Measurements from ENCODE around the gene COL6A2.
"Not testable (repeated sequence)": the region's sequence is repeated elsewhere in the genome, so short reads cannot be mapped to it uniquely, and the experiment has no call there.

COL6A2 gene

DNA sequence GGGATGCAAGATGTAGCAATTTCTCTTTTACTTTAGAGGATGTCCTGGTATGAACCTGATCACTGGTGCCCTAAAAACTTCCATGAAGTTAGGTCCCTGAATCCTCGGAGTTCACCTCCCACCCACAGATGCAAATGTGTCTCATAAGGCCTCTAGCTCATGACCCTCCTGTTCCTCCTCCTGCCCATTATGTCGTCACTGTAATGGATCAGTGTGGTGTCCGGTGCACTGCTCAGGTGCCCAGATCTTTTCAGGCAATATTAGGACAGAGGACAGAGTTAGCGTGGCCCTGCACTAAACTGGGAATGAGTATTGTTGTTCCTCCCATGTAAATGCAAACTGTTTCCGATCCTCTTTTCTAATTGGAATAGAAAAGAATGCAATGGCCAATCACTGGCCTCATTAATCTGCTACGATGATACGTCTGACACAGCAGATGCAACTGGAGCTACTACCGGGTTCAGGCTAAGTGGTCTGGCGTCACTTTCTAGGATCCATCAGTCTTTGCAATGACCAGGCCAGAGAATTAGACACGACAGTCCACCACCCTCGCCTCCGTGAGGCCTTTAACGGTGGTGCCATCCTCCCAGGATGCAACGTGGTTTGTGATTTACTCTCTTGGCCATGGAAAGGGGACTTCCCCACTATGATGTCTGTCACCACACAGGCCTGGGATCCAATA, 3.4 kb upstream of the COL6A2 start:
- DNase-seq (ENCODE audit: low read depth), result no peak

GRCh38 chr21:46095083-46095719, 2.7 kb upstream of the COL6A2 start:
- no peak for DNase-seq (ENCODE audit: low read depth)

DNA sequence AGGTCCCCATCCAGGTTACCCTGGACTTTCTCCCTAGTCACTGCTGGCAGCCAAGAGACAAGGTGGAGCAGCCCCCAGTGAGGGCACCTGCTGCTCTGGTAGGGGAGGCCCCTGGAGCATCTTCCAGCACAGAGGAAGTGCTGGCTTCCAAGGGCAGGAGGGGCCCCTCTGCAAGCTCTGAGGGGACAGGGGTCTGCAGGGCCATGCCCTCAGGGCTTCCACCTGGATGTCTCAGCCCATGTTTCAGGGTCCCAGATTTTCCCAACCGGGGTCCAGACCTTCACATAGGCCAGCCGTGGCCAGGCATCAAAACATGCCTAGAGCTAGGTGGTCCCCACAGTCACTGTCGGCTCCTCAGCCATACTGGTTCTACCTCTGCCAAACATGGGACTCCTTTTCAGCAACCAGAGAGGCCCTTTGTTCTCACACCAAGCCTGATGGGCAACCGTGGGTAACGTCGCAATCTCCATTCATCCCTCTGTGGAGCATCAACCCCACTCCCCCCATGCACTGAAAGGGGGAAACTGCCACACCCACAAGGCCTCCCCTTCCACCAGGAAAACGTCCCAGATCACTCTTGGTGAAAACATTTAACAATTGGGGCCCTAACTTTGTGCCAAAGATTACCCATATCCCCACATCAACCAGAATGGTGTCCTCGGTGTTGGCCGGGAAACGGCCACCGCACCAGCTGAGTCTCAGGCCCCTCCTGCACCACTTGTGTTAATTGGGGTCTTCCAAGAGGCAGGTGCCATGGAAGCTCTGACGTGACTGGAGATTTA, 1.9 kb upstream of the COL6A2 start:
- DNase-seq (ENCODE audit: low read depth), result no peak

GRCh38 chr21:46096596-46097335, 1.1 kb upstream of the COL6A2 start:
- no peak for DNase-seq (ENCODE audit: low read depth)

- DNase-seq (ENCODE audit: low read depth), result no peak
Measured at GRCh38 chr21:46098303-46099141, 610 bp downstream of the COL6A2 start.

- no peak for DNase-seq (ENCODE audit: low read depth)
Measured at GRCh38 chr21:46099476-46099875, 1.6 kb downstream of the COL6A2 start.

DNA sequence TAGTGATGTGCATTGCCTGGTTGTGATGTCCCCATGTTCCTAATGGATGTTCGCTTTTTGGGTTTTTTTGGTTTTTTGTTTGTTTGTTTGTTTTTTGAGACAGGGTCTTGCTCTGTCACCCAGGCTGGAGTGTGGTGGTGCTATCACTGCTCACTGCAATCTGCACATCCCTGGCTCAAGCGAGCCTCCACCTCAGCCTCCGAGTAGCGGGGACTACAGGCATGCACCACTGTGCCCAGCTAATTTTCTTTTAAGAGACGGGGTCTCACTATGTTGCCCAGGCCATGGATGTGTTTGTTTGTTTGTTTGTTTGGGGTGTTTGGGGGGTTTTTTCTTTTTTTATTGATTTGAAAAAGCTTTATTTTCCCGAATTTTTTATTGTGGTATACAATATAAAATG, 2.1 kb downstream of the COL6A2 start:
- no peak for DNase-seq (ENCODE audit: low read depth)

DNA sequence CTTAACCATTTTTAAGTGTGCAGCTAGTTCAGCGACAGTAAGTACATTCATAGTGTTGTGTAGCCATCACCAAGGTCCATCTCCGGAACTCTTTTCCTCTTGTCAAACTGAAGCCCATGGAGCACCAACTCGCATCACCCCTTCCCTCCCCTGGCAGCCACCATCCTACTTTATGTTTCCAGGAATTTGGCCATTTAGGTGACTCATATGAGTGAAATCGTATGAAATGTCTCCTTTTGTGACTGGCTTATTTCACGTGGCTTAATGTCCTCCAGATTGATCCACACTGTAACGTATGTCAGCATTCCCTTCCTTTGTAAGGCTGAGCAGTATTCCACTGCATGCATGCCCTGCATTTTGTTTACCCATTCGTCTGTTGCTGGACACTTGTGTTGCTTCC, 2.5 kb downstream of the COL6A2 start:
- no peak for DNase-seq (ENCODE audit: low read depth)

DNA sequence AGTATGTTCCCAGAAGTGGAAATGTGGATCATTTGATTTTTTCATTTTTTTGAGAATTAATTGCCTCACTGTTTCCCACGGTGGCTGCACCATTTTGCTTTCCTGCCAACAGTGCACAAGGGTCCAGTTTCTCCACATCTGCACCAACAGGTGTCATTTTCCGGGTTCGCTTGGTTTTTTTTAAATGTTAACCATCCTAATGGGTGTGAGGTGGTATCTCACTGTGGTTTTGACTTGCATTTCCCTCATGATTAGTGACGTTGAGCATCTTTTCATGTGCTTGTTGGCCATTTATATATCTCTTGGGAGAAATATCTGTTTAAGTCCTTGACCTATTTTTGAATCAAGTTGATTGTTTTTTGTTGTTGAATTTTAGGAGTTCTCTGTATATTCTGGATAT, 3.0 kb downstream of the COL6A2 start:
- no peak for DNase-seq (ENCODE audit: low read depth)

GRCh38 chr21:46104104-46104503, 6.2 kb downstream of the COL6A2 start:
- DNase-seq (ENCODE audit: low read depth), result no peak

- DNase-seq (ENCODE audit: low read depth), result not testable (repeated sequence)
Measured at GRCh38 chr21:46107376-46107775, 9.5 kb downstream of the COL6A2 start.

GRCh38 chr21:46108827-46109312, 11.0 kb downstream of the COL6A2 start:
- no peak for DNase-seq (ENCODE audit: low read depth)

DNA sequence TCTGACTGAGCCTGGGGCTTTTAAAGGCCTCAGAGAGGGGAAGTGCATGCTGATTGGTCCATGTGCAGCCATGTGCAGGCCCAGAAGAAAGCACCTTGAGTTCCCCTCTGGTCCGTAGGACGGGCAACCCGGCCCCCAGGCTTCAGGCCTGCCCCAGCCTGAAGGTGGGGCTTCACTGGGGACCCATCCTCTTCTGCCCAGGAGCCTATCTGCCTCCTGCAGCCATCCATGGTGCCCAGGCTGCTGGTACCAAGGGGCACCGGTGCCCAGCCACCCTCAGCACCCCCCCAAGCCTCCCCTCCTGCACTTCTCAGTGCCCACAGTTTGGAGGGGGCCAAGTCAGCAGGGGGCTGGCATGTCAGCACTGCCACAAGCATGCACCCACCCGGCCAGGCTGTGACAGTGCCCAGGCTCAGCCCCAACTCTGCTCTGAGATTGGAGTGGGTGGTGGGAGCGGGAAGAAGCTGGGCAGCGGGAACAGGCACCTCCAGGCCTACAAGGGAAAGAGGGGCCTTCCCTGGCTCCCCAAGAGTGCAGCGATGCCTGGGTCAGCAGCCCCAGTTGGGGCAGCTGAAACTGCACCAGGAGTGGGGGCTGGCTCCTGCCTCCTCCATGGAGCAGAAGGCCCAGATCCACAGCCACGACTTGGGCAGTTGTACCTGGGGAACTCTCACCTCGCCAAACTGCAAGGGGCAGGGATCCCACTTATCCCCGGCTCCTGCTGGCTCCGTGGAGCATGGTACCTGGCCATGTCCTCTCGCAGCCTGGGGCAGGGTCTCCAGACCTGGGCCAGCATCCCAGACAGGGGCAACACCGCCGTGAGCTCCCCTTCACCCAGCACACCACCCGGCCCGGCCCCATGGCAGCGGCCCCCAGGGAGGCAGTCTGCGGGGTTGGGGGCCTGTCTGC, 11.7 kb downstream of the COL6A2 start:
- no peak for DNase-seq (ENCODE audit: low read depth)

DNA sequence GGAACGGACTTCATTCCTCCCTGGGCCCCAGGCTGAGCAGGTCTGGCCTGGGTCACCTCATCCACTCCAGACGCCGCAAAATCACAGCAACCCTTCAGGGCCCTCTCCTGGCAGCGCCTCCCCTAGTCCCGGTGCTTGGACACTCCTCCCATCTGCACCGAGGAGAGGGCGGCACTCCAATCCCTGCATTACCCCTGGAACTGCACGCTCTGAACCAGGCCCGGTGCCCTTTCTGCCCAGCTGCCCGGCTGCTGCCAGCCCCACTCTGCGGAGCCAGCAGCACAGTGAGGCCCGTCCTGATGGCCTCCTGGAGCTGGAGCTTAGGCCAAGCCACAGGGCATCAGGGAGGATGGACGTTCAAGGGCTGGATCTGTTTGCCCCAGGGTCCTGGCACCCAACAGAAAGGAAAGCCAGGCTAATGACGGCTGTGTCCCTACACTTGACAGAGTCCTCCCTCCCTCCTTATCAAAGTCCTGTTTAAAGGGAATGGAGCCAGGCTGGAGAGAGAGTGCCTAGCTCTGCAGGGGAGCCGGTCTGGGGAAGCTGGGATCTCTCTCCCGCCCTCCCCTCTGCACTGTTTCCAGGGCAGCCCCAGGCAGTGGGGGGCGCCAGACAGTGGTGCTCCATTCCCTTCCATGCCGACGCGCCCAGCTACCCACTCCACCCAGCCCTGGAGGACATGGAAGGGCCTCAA, 12.7 kb downstream of the COL6A2 start:
- no peak for DNase-seq (ENCODE audit: low read depth)

- DNase-seq (ENCODE audit: low read depth), result no peak
Measured at GRCh38 chr21:46111193-46111571, 13.3 kb downstream of the COL6A2 start.

GRCh38 chr21:46111857-46112724, 14.2 kb downstream of the COL6A2 start:
- no peak for DNase-seq (ENCODE audit: low read depth)

- no peak for DNase-seq (ENCODE audit: low read depth)
Measured at GRCh38 chr21:46112725-46113215, 14.9 kb downstream of the COL6A2 start.

DNA sequence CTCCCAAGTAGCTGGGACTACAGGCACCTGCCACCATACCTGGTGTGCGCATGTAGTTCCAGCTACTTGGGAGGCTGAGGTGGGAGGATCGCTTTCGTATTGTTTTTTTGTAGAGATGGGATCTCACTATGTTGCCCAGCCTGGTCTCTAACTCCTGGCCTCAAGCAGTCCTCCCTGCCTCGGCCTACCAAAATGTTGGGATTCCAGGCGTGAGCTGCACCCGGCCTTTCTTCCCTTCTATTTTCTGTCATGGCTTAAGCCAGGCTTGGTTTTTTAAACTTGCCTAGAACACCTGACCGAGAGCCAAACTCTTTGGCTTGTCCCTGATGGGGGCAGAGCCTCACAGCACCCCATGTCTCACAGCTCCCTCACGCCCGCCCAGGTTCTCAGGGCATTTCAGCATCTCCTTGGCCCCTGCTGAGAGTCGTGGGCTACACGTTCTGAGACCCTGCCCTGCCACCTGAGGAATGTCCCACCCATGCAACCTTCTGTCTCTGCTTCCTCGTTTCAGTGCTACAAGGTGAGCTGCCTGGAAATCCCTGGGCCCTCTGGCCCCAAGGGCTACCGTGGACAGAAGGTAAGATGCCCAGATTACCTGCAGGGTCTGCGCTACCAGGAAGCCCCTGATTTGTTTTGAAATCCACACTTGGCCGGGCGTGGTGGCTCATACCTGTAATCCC, 15.7 kb downstream of the COL6A2 start:
- DNase-seq (ENCODE audit: low read depth), result no peak

Data from T follicular helper cell (primary cell).